HG02981 (cell line): ENCODE data around the gene OR2T6.
"Not testable (repeated sequence)": the region's sequence is repeated elsewhere in the genome, so short reads cannot be mapped to it uniquely, and the experiment has no call there.

Experiments
- ATAC-seq: cut with Tn5 transposase; IDR thresholded peaks from one replicate; pipeline ENCODE4 v1.9.1; 2021; ENCODE audit warnings: mild to moderate bottlenecking, moderate library complexity; ENCODE audit not compliant: unreplicated experiment

The OR2T6 gene

GRCh38 chr1:248432201-248432600 lies 56.7 kb downstream of the OR2T6 start:
- not testable (repeated sequence) for ATAC-seq

- not testable (repeated sequence) for ATAC-seq
Observed at GRCh38 chr1:248433811-248434415, 58.4 kb downstream of the OR2T6 start.

GRCh38 chr1:248434913-248435312 lies 59.4 kb downstream of the OR2T6 start:
- not testable (repeated sequence) for ATAC-seq

- ATAC-seq: not testable (repeated sequence)
Observed at GRCh38 chr1:248436303-248436702, 60.8 kb downstream of the OR2T6 start.

GRCh38 chr1:248438668-248439067 lies 63.1 kb downstream of the OR2T6 start:
- not testable (repeated sequence) for ATAC-seq

- ATAC-seq: not testable (repeated sequence)
Observed at GRCh38 chr1:248439283-248439682, 63.7 kb downstream of the OR2T6 start.
